AG09319 (cell line): ENCODE measurements around the gene SDF2L1.

Source experiments
- DNase-seq: peaks from one replicate; pipeline ENCODE4 v3.0.0-alpha.2; 2010; ENCODE audit warnings: low read depth; ENCODE audit errors: extremely low read depth
- CTCF ChIP-seq: IDR thresholded peaks from 2 replicates; pipeline ENCODE4 v1.5.1; 2011; ENCODE audit warnings: low read depth, mild to moderate bottlenecking, inconsistent platforms, low read length, moderate library complexity

SDF2L1 gene

GRCh38 chr22:21663738-21664137 is 21.6 kb downstream of the SDF2L1 start:
- TF ChIP-seq CTCF: no peak
- no peak for DNase-seq

GRCh38 chr22:21665047-21665851 is 23.1 kb downstream of the SDF2L1 start:
- no peak for DNase-seq
- TF ChIP-seq CTCF: no peak

DNA sequence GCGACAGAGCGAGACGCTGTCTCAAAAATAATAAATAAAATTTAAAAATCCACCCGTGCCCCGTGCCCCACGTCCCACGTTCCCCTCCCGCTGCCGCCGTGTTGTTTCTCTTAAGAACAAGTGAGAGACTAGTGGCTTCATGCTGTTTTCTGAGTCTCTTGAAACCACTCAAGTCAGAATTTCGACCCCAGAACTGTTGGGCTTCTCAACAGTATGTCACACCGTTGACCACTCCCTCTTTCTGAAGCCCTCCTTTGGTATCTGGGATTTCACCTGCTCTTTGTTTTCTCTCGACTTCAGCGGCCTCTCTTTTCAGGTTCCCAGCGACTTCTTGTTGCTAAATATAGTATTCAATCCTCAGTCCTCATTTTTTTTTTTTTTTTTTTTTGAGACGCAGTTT is 24.7 kb downstream of the SDF2L1 start:
- no peak for TF ChIP-seq CTCF
- no peak for DNase-seq

DNA sequence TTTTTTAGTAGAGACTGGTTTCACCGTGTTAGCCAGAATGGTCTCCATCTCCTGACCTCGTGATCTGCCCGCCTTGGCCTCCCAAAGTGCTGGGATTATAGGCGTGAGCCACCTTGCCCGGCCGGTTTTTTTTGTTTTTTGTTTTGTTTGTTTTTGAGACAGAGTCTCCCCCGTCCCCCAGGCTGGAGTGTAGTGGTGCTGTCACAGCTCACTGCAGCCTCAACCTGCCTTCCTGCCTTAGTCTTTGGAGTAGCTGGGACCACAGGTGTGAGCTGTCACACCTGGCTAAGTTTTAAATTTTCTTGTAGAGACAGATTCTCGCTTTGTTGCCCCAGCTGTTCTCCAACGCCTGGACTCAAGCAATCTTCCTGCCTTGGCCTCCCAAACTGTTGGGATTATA is 26.9 kb downstream of the SDF2L1 start:
- no peak for DNase-seq
- no peak for TF ChIP-seq CTCF

GRCh38 chr22:21672107-21672629 is 30.1 kb downstream of the SDF2L1 start:
- no peak for TF ChIP-seq CTCF
- DNase-seq: no peak

DNA sequence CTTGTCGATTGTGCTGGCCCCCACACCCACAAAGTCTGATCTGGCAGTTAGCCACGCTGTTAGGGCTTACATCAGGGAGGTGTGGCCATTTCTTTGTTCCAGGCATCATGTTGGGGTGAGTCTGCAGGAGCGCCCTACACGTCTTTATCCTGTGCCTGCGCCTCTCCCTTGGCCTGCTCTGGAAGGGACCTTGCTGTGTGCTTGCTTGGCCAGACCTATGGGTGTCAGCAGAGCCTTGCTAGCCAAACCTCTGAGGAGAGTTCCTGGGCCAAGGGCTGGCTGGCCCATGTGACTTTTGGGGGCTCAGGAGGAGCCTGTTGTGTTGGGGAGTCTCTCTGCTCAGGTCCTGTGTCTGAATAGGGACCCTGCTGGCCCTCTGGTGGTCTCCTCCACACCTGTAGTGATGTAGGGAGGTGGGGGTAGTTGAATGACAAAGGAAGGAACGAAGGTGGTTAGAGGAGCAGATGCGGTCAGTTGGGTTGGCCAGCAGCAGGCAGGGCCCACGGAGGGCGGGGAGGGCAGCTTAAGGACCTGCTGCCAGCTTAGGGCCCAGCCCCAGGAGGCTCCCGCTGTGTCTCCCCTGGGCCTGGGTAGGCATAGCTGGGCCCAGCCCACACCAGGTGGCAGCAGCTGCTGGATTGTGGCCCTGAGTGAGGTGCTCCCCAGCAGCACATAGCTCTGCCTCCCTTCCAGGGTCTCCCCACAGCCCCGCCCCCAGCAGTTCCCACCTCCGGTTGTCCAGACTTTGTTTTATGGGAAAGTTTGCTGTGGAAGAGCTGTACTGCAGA is 31.6 kb downstream of the SDF2L1 start:
- DNase-seq: no peak
- TF ChIP-seq CTCF: no peak
